Subcutaneous adipose tissue (tissue), 4 donors: ENCODE data around the gene THADA. TPM values are rescaled to one million over a fixed set of nuclear protein-coding genes. Genes with fewer than 3 reads are reported as not detected.

Source experiments
- total RNA-seq, 4 donors: library from RNA; depleted of rRNA; stranded (reverse); fragments of >200 nt; gene quantifications; one replicate each; pipeline ENCODE4 v1.1.0, GENCODE V29; 2016
- TF ChIP-seq, protein P1 (sequence below): fragments of 450-650 bp; IDR thresholded peaks from one replicate; pipeline ENCODE4 v1.5.1; 2016; ENCODE audit warnings: low read depth, mild to moderate bottlenecking, control low read depth, antibody characterized with exemption, moderate library complexity

Gene THADA
- total RNA-seq, 4 donors from 2014 or later: 31.8 to 71.9 (median 53.8) TPM

DNA sequence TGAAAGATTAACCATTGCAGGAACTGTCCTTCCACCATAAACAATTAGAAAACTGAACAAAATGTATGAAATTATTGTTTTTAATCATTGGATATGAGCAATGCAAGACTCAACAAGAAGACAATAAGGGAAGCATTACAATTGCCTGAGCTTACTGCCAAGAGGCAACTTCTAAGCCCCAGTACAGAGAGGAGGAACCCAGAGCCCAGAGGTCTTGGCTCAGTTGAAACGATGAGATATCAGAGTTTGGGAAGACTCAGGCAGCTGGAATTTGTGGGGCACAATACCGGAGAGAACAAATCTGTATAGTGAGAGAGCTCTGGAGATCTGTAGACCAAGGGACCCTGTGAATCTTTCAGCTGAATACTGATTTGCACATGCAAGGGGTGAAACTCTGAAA lies 288.8 kb downstream of the THADA start:
- TF ChIP-seq, protein P1, sequence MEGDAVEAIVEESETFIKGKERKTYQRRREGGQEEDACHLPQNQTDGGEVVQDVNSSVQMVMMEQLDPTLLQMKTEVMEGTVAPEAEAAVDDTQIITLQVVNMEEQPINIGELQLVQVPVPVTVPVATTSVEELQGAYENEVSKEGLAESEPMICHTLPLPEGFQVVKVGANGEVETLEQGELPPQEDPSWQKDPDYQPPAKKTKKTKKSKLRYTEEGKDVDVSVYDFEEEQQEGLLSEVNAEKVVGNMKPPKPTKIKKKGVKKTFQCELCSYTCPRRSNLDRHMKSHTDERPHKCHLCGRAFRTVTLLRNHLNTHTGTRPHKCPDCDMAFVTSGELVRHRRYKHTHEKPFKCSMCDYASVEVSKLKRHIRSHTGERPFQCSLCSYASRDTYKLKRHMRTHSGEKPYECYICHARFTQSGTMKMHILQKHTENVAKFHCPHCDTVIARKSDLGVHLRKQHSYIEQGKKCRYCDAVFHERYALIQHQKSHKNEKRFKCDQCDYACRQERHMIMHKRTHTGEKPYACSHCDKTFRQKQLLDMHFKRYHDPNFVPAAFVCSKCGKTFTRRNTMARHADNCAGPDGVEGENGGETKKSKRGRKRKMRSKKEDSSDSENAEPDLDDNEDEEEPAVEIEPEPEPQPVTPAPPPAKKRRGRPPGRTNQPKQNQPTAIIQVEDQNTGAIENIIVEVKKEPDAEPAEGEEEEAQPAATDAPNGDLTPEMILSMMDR: no peak

DNA sequence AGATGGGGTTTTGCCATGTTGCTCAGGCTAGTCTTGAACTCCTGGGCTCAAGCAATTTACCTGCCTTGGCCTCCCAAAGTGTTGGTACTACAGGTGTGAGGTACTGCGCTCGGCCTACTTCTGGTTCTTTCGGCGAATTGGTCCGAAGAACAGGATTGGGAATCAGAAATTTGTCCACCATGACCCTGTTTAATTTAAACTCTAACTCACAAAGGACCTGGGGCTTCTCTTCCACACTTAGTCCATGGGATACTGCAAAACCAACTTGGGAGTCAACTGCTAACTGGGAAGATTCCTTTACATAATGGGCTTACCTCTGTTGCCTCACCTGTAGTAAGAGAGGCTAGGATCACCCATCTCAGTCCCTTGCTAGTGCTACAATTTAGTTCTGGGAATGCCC lies 289.6 kb downstream of the THADA start:
- TF ChIP-seq, protein P1: no peak

DNA sequence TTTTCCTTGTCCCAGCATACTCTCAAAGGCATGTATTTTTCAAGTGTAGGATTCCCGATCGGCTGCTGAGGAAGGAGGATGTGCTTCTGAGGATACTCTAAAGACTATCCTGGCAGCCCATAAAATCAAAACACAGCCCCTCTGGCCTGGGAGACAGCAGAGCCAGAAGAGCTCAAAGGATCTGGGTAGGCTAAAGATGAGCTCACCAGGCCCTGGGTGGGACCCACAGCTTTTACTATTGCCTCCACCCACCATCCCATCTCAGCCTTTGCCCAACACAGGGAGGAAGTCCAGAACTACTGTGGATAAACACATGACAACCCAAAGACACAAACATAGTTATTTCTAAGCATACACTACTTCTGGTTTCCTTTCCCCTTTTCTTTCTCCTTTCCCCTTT lies 290.3 kb downstream of the THADA start:
- TF ChIP-seq, protein P1: no peak

DNA sequence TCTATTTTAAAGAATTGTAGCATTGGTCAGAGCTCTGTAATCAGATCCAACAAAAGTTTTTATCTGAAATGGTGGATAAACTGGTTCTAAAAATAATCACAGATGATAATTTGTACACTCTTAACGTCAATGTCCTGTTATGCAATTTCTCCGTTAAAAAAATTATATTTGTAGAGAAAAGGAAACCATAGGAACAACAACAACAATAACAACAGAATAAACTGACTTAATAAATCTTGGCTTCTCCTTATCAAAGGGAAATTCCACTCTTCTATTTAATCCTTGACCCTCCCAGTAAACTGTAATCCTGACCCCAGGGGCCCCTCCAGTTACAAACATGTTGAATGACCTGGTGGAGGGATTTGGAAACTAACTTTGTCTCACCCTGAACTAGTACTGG lies 290.8 kb downstream of the THADA start:
- TF ChIP-seq, protein P1: no peak

DNA sequence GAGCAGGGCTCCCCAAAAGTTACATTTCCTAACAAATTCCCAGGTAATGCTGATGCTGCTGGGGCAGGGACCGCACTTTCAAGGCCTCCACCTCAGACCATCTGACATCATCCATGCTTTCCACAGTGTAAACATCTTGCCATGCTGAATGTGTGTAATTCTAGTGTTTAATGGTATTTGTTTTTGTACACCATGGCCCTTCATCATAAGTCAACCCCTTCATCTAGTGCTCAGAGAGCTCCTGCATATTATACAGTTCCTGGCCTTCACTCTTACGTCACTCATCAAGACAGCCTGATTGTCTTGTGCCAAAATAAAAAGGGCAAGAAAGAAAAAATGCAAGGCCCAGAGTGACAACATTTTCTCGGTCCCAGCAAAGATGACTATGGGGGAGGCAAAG lies 291.9 kb downstream of the THADA start:
- TF ChIP-seq, protein P1: no peak

DNA sequence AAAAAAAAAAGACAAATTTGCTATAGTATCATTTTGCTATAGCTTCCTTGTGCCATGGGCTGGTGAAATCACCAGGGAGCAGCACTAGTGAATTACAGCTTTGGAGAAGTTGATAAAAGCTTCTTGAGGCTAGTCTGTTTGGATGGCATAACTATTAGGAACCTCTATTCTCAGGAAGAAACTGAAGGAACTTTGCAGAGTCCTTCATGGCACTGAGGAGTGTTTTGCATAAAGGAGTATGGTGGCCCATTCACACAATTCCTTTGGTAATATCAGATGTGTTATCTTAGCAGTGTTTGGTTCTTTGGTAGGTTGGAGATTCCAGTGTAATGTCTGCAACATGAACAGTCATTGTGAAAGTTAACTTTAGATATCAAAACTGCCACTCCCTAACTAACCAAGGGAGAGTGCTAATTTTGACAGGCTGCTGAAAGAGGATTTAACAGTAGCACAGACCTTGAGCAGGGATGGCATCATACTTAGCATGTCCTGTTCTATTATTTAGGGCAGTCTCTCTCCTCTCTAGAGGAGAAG lies 292.8 kb downstream of the THADA start:
- TF ChIP-seq, protein P1: no peak

DNA sequence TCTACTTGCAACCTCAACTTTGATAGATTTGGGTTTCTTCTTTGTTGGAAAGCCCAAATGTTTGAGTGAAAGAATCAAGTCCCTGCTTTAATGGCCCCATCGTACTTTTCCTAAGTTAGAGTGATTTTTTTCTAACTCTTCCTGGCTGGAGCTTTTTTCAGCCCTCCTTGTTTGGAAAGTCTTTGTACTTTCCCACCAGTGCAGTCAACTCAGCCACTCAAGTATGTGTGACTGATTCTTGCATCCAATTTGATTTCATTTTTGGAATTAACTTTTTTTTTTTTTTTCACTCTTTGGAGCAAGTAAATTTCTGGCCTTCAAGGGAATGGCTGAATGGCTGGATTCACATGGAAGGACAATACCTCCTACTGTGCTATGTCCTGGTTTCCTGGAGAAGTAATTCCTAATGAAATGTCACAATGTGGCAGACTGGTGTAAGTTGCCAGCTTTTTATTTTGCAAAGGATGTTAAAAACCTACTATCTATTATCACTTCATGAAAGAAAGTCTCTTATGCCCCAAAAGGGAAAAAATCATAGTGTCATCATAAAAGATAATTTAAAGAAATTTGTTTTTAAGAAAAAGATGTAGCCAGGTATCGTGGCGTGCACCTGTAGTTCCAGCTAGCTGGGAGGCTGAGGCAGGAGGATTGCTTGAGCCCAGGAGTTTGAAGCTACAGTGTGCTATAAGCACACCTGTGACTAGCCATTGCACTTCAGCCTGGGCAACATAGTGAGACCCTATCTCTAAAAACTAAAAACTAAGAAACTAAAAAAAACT lies 293.5 kb downstream of the THADA start:
- TF ChIP-seq, protein P1: no peak
